ENCODE results near the gene DIAPH2. TPM values are rescaled to one million over a fixed set of nuclear protein-coding genes. Genes with fewer than 3 reads are reported as not detected.
"Not testable (repeated sequence)": the region's sequence is repeated elsewhere in the genome, so short reads cannot be mapped to it uniquely, and the experiment has no call there.

The DIAPH2 gene
- total RNA-seq, 1 experiment from 2014 or later, result 10.9 TPM

DNA sequence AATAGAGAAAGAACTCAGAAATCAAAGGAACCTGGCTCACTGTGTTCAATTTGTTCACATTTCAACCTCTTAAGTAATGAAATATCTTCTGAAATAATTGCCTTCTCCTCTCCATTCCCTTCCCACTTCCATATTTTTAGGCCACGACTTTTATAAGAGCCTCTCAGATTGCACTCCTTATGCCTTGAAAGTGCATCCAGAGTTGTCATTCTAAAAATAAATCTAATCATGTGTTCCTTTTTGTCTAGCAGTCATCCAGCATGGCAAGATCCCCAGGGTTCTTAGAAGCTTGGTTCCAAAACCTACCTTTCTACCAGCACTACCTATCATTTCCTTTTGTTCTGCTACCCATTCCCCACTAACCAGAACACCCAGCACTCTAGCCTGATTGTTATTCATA, 156.7 kb downstream of the DIAPH2 start:
- H3K4me2 ChIP-seq (ENCODE audit: low read length), result no peak overlapping the region
- RAD21 ChIA-PET (ENCODE audit: low non-redundant PET in 1 of 2, low total read pairs in 2 of 2, uncharacterized antibody in 2 of 2, unreplicated experiment in 2 of 2), result no interaction called here
- no peak overlapping the region for H3K27ac ChIP-seq (ENCODE audit: low read depth, low read length)
- ATAC-seq (no peak), DNase-seq (ENCODE audit: low read depth, low spot score) (no peak)
- no peaks in the 10 kb centered on the region for H3K9me3 ChIP-seq (ENCODE audit: control insufficient read depth in 1 of 2, insufficient read depth in 1 of 2, low read depth in 1 of 2, low read length in 2 of 2)
- peaks cover 11 to 20% of the 10 kb centered on the region in 2 experiments; a peak in 3 of 4 replicates for H3K4me1 ChIP-seq (ENCODE audit: control insufficient read depth in 1 of 2, insufficient read depth in 2 of 2, low read length in 2 of 2)
- H3K4me3 ChIP-seq (replicated peaks in 1 of 2; ENCODE audit: low read depth in 1 of 2, low read length in 2 of 2), result no peak overlapping the region
- no peaks in the 10 kb centered on the region for H3K36me3 ChIP-seq (ENCODE audit: control insufficient read depth in 1 of 2, insufficient read depth in 2 of 2, low read length in 2 of 2)
- POLR2A ChIA-PET, result no interaction called here
- no TSS peak for BruUV-seq (replicated peaks)
- no peaks in the 10 kb centered on the region for H4K20me1 ChIP-seq (ENCODE audit: insufficient read depth)
- no peaks in the 10 kb centered on the region for H3K79me2 ChIP-seq (ENCODE audit: insufficient read depth, low read length)
- CTCF ChIA-PET, result no interaction called here
- intact Hi-C loops (cut with micrococcal nuclease), result no loop called here
- no peaks in the 10 kb centered on the region for H3K9me2 ChIP-seq (ENCODE audit: insufficient read depth)
- H3K27me3 ChIP-seq (ENCODE audit: insufficient read depth, low read length), result no peaks in the 10 kb centered on the region
- TF ChIP-seq TCF7L2 (IDR thresholded peaks at IDR 0.05; ENCODE audit: borderline replicate concordance, extremely low read depth, insufficient read depth, insufficient read length), result no peak
- TF ChIP-seq, protein P1, sequence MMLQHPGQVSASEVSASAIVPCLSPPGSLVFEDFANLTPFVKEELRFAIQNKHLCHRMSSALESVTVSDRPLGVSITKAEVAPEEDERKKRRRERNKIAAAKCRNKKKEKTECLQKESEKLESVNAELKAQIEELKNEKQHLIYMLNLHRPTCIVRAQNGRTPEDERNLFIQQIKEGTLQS (IDR thresholded peaks at IDR 0.05), result no peak
- no peak for TF ChIP-seq CEBPB (IDR thresholded peaks at IDR 0.05; ENCODE audit: low read depth)
- no peak for TF ChIP-seq SP1 (IDR thresholded peaks at IDR 0.05; ENCODE audit: low read depth)
- TF ChIP-seq, protein P2, sequence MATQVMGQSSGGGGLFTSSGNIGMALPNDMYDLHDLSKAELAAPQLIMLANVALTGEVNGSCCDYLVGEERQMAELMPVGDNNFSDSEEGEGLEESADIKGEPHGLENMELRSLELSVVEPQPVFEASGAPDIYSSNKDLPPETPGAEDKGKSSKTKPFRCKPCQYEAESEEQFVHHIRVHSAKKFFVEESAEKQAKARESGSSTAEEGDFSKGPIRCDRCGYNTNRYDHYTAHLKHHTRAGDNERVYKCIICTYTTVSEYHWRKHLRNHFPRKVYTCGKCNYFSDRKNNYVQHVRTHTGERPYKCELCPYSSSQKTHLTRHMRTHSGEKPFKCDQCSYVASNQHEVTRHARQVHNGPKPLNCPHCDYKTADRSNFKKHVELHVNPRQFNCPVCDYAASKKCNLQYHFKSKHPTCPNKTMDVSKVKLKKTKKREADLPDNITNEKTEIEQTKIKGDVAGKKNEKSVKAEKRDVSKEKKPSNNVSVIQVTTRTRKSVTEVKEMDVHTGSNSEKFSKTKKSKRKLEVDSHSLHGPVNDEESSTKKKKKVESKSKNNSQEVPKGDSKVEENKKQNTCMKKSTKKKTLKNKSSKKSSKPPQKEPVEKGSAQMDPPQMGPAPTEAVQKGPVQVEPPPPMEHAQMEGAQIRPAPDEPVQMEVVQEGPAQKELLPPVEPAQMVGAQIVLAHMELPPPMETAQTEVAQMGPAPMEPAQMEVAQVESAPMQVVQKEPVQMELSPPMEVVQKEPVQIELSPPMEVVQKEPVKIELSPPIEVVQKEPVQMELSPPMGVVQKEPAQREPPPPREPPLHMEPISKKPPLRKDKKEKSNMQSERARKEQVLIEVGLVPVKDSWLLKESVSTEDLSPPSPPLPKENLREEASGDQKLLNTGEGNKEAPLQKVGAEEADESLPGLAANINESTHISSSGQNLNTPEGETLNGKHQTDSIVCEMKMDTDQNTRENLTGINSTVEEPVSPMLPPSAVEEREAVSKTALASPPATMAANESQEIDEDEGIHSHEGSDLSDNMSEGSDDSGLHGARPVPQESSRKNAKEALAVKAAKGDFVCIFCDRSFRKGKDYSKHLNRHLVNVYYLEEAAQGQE (IDR thresholded peaks at IDR 0.05; ENCODE audit: low read depth), result no peak
- TF ChIP-seq YY1 (IDR thresholded peaks at IDR 0.05; ENCODE audit: extremely low read depth, insufficient replicate concordance, low read depth, low read length), result no peak
- no peak for TF ChIP-seq ZNF274 (IDR thresholded peaks at IDR 0.05; ENCODE audit: low read depth, low read length)
- no peak for TF ChIP-seq EZH2phosphoT487 (IDR thresholded peaks at IDR 0.05; ENCODE audit: borderline replicate concordance)
- no peak for TF ChIP-seq POLR2AphosphoS5 (IDR thresholded peaks at IDR 0.05; ENCODE audit: low read depth, low read length)
- no peak for TF ChIP-seq RAD21 (IDR thresholded peaks at IDR 0.05; ENCODE audit: low read depth)
- no peak for TF ChIP-seq FOSL1 (IDR thresholded peaks at IDR 0.05; ENCODE audit: low read depth)
- no peak for TF ChIP-seq ELF1 (IDR thresholded peaks at IDR 0.05; ENCODE audit: borderline replicate concordance, low read depth)
- TF ChIP-seq SIN3A (IDR thresholded peaks at IDR 0.05; ENCODE audit: low read depth), result no peak
- no peak overlapping the region for H2AFZ ChIP-seq (ENCODE audit: low read depth, low read length, poor library complexity, severe bottlenecking)
- no peak overlapping the region for H3K9ac ChIP-seq (ENCODE audit: low read length)

DNA sequence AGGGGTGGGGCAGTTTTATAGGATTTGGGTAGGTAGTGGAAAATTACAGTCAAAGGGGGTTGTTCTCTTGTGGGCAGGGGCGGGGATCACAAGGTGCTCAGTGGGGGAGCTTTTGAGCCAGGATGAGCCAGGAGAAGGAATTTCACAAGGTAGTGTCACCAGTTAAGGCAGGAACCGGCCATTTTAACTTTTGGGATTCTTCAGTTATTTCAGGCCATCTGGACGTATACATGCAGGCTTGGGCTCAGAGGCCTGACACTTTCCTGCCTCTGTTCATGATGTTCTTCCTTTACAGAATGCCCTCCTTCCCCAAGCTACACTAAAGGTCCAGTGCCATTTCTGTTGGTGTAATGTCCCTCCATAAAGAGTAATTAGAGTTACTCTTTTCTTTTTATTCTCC, 157.2 kb downstream of the DIAPH2 start:
- ATAC-seq; H3K27ac ChIP-seq (ENCODE audit: low read depth, low read length); H2AFZ ChIP-seq (ENCODE audit: low read depth, low read length, poor library complexity, severe bottlenecking); H4K20me1 ChIP-seq (ENCODE audit: insufficient read depth); H3K36me3 ChIP-seq (ENCODE audit: control insufficient read depth in 1 of 2, insufficient read depth in 2 of 2, low read length in 2 of 2); H3K79me2 ChIP-seq (ENCODE audit: insufficient read depth, low read length); H3K4me3 ChIP-seq (replicated peaks in 1 of 2; ENCODE audit: low read depth in 1 of 2, low read length in 2 of 2); H3K9ac ChIP-seq (ENCODE audit: low read length); BruUV-seq (replicated peaks); H3K27me3 ChIP-seq (ENCODE audit: insufficient read depth, low read length); H3K9me3 ChIP-seq (ENCODE audit: control insufficient read depth in 1 of 2, insufficient read depth in 1 of 2, low read depth in 1 of 2, low read length in 2 of 2); H3K4me2 ChIP-seq (ENCODE audit: low read length); intact Hi-C loops (cut with micrococcal nuclease); RAD21 ChIA-PET (ENCODE audit: low non-redundant PET in 1 of 2, low total read pairs in 2 of 2, uncharacterized antibody in 2 of 2, unreplicated experiment in 2 of 2); POLR2A ChIA-PET; CTCF ChIA-PET; H3K9me2 ChIP-seq (ENCODE audit: insufficient read depth); DNase-seq (ENCODE audit: low read depth, low spot score): not testable (repeated sequence)
- H3K4me1 ChIP-seq (ENCODE audit: control insufficient read depth in 1 of 2, insufficient read depth in 2 of 2, low read length in 2 of 2), result peaks cover 11 to 20% of the 10 kb centered on the region in 2 experiments; a peak in 3 of 4 replicates

All from HCT116 (cell line).